Right lobe of liver (tissue), 6 donors: ENCODE data around the gene GLT8D2. TPM values are rescaled to one million over a fixed set of nuclear protein-coding genes. Genes with fewer than 3 reads are reported as not detected.
A peak's percentile ranks its signal among the peaks of the same experiment; 100 is the strongest.

Experiments
- ATAC-seq, 4 donors: fragments of 200-7000 bp; cut with Tn5 transposase; one replicate each; pipeline ENCODE4 v1.9.1; 2020; ENCODE audit warnings: mild to moderate bottlenecking in 4 of 4, moderate library complexity in 4 of 4
- DNase-seq, 3 donors: peaks; one replicate each; pipeline ENCODE4 v3.0.0-alpha.2; 2020
- H3K27ac ChIP-seq, 3 donors: fragments of 200-600 bp; one replicate each; pipeline ENCODE4 v1.8.0; 2022
- H3K27me3 ChIP-seq, 2 donors: fragments of 200-600 bp; one replicate each; pipeline ENCODE4 v1.8.0; 2022
- H3K36me3 ChIP-seq, 4 donors: fragments of 200-600 bp; sonication (generic) in 1 of 4; one replicate each; pipeline versions ENCODE4 v1.5.1 to v1.8.0; 2017 to 2022; ENCODE audit warnings: control low read depth in 1 of 4
- H3K4me1 ChIP-seq, 4 donors: fragments of 200-600 bp; sonication (generic) in 1 of 4; one replicate each; pipeline versions ENCODE4 v1.5.1 to v1.8.0; 2017 to 2022; ENCODE audit warnings: control low read depth in 1 of 4
- H3K4me3 ChIP-seq, 3 donors: fragments of 200-600 bp; one replicate each; pipeline ENCODE4 v1.8.0; 2022
- H3K9me3 ChIP-seq, 4 donors: fragments of 200-600 bp; sonication (generic) in 1 of 4; one replicate each; pipeline versions ENCODE4 v1.5.1 to v1.8.0; 2017 to 2022; ENCODE audit warnings: control low read depth in 1 of 4
- CTCF ChIP-seq, 4 donors: fragments of 200-600 bp in 3 of 4; fragments of 450-650 bp in 1 of 4; IDR thresholded peaks; one replicate each; pipeline versions ENCODE4 v1.5.1 to v1.8.0; 2016 to 2022; ENCODE audit warnings: antibody characterized with exemption in 4 of 4, mild to moderate bottlenecking in 2 of 4
- POLR2A ChIP-seq: fragments of 450-650 bp; IDR thresholded peaks from one replicate; pipeline ENCODE4 v1.6.1; 2017; ENCODE audit warnings: antibody characterized with exemption, mild to moderate bottlenecking
- WGBS: methylation state at CpG from one replicate; pipeline ENCODE4 v1.1.6; 2018; ENCODE audit warnings: low coverage, low lambda C conversion rate; ENCODE audit not compliant: insufficient coverage; ENCODE audit errors: missing lambda C conversion rate; 5-methylcytosine and 5-hydroxymethylcytosine counted together
- intact Hi-C, 2 donors: fragments of 100-400 bp; cut with DNase I; formaldehyde crosslinking; loops; one replicate each; pipeline versions ENCODE4 v1.11.2 to v1.14.1; 2022
- total RNA-seq, 6 experiments: library from RNA; depleted of rRNA in 2 of 6; stranded (reverse); fragments of >200 nt in 2 of 6; fragmentation: NEBNext Ultra II Directional in 3 of 6; extraction: Animal tissue kit (Norgen Biotek cat#: 25700) in 3 of 6; gene quantifications; one replicate each; pipeline versions ENCODE4 v1.1.0 to v1.2.4, GENCODE V29; 2016 to 2023
- donor health status: DM: no; HTN: yes; CAD: no.
- donor health status: DM: no; HTN: no; CAD: no.
- donor health status: DM: no; HTN: no; CAD: no.
- donor health status: DM: no; HTN: yes; CAD: no.
- donor health status: DM: no; HTN: yes; CAD: no.

Gene GLT8D2
- total RNA-seq, 6 experiments from 2014 or later, result 0.44 to 1.2 (median 0.79) TPM

GRCh38 chr12:103944964-103945363 is 105.0 kb downstream of the GLT8D2 start:
- 66% methylated on average over 3 of the region's 3 CpGs for WGBS
- Histone ChIP-seq H3K9me3 (no peaks in the 10 kb centered on the region), H3K4me3 (no peak overlapping the region), H3K27ac (no peak overlapping the region), H3K27me3 (no peaks in the 10 kb centered on the region), H3K36me3 (peaks cover 51 to 100% (median 80%) of the 10 kb centered on the region in 4 donors), H3K4me1 (no peaks in the 10 kb centered on the region)
- peak in 1 of 4 donors; percentile 16 for ATAC-seq
- no peak for TF ChIP-seq POLR2A
- TF ChIP-seq CTCF (IDR thresholded peaks at IDR 0.05), result no peak
- intact Hi-C loops, result no loop called here
- no peak for DNase-seq

Other genes with a start within 250 kb of the GLT8D2 start
- 10 to 100 TPM in 1 of 6 experiments, 1 to 10 TPM in 5; 3.3 to 10.2 (median 6.6) TPM for gene NT5DC3, start 209.0 kb downstream of the GLT8D2 start, total RNA-seq
- 1,000 to 10,000 TPM in 1 of 6 experiments, 100 to 1,000 TPM in 5; 472 to 1,038 (median 633) TPM for gene HSP90B1, start 119.8 kb downstream of the GLT8D2 start, total RNA-seq
- 10 to 100 TPM in 2 of 6 experiments, 1 to 10 TPM in 4; 4.9 to 14.1 (median 9.5) TPM for gene TDG, start 84.3 kb downstream of the GLT8D2 start, total RNA-seq
- 10 to 100 TPM in 3 of 6 experiments, 1 to 10 TPM in 3; 7.3 to 12.7 (median 9.7) TPM for gene HCFC2, start 14.3 kb upstream of the GLT8D2 start, total RNA-seq
- gene NFYB, start 88.0 kb upstream of the GLT8D2 start, total RNA-seq, result 10 to 100 TPM; 10.1 to 12.9 (median 12.2) TPM
- 100 to 1,000 TPM in 2 of 6 experiments, 10 to 100 TPM in 4; 40.3 to 153 (median 74.5) TPM for gene TXNRD1, start 165.6 kb upstream of the GLT8D2 start, total RNA-seq